NCI-H1930 (cell line): ENCODE results near the gene KRT17.
"Not testable (repeated sequence)": the region's sequence is repeated elsewhere in the genome, so short reads cannot be mapped to it uniquely, and the experiment has no call there.

Source experiments
- DNase-seq, 2 experiments: peaks; one replicate each; lab custom pipeline; 2025; lab: John Stamatoyannopoulos, UW

KRT17 gene

GRCh38 chr17:41593306-41593981 lies 30.9 kb downstream of the KRT17 start:
- no peak for DNase-seq

- DNase-seq, result no peak
Measured at GRCh38 chr17:41592601-41593305, 31.6 kb downstream of the KRT17 start.

DNA sequence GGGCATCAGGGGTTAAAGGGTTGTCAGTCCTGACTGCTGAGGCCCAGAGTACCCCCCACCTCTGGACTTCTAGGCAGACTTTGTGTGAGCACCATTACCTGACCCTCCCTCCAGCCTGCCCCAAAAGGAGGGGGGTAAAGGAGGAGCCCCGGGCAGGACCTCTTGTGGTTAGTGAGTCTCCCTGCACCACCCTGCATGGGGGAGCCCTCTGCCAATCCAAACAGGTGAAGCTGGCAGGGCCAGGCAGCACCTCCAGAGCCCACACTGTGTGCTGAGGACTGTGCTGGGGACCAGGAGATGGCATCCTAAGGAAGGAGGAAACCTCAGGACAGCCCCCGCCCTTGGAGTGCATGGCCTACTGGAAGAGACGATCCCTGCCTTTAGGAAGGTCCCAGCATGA lies 35.1 kb downstream of the KRT17 start:
- no peak for DNase-seq

DNA sequence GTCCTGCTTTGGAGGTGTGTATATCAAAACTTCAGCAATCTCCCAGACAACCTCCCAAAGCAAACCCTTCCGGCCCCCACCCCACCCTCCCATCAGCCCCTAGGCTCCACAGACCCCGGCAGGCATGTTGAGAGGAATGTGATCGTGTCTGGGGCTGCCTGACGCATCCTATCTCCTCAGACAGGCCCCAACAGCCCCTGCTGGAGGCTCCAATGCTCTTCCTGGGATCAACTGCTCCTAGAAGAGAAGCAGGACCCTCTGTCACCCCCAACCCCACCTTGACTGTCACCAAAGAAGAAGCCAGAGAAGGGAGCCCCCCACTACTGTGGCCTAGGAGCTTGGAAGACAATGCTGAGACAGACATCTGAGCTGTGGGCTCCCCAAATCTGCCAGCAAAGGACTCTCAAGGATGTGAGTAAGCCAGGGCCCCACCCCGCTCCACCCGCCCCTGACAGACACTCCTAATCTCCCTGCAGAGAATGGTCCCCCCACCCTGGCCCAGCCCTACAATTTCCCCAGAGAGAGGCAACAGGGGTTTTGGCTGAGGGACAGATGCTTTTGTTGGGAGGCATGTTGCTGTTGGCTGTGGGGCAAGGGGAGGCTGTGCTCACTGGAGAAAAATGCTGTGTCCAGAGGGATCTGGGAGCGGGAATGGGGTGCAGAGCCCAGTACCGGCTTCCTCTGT lies 36.1 kb downstream of the KRT17 start:
- DNase-seq, result no peak

- no peak for DNase-seq
Measured at GRCh38 chr17:41586863-41587495, 37.4 kb downstream of the KRT17 start, which contains the start of gene KRT14. Gene KRT14, minus strand, starts transcription at chr17:41586895. Its CDS starts 61 bp downstream, at chr17:41586834.

GRCh38 chr17:41585301-41586056 lies 38.9 kb downstream of the KRT17 start:
- no peak for DNase-seq

- not testable (repeated sequence) for DNase-seq
Measured at GRCh38 chr17:41584331-41584927, 39.9 kb downstream of the KRT17 start.

- DNase-seq, result no peak
Measured at GRCh38 chr17:41583137-41584127, 40.9 kb downstream of the KRT17 start.

DNA sequence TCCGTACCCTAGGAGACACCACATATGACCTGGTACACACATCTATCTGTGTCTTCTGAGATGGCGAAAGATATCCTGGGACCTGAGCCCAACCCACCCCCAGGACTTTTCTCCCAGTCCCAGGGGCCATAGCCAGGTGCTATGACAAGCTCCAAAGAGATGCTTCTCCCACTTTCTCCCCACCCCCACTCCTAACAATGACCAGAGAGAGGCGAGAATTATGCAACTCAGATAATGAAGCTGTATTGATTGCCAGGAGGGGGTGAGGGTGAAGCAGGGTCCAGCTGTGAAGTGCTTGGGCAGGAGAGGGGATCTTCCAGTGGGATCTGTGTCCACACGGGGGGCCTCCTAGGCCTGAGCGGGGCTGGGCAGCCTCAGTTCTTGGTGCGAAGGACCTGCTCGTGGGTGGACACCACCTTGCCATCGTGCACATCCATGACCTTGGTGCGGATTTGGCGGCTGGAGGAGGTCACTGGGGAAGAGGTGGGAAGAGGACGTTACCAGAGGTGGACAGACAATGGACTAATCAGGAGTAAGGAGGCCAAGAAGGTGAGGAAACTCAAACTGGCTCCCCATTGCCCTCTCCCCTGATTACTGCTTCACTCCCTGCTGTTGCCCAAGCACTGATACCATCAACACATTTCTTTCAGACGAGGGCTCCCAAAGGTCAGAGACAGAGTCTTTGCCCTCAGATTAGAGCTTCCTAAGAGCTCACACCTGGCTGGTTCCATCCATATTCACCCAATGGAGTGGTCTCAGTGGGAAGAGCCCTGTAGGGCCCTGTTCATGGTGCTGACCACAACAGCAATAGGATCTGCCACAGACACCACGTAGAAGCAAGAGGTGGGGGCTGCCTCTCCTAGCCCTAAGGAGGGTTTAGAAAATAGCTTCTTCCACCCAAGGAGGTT lies 42.1 kb downstream of the KRT17 start:
- DNase-seq, result not testable (repeated sequence)

DNA sequence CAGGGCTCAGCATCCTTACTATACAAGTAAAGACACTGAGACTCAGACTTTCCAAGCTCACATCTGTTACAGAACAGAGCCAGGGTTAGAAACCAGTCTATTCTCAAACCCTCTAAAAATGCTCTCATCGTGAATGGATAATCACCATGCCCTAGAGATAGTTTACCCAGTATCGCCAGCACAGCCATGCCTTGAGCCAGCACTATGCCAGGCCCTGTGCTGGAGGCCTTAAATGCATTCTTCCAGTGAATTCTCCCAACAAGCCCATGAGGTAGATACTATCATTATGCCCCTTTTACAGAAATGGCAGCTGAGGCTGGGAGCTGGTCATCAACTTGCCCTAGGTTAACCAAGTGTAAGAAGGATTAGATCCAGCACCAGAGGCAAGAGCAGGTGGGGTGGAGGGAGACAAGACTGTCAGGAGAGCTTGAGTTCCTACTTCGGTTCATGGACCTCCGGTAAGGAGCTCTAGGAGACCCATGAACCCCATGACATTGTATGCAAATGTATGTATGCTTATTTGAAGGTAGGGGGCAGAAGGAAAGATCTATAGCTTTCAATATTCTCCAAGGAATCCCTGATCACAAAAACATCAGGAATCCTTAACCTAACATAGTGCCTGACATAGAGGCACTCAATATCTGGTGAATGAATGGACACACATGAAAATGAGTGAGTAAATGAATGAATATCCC lies 42.9 kb downstream of the KRT17 start:
- no peak for DNase-seq

DNA sequence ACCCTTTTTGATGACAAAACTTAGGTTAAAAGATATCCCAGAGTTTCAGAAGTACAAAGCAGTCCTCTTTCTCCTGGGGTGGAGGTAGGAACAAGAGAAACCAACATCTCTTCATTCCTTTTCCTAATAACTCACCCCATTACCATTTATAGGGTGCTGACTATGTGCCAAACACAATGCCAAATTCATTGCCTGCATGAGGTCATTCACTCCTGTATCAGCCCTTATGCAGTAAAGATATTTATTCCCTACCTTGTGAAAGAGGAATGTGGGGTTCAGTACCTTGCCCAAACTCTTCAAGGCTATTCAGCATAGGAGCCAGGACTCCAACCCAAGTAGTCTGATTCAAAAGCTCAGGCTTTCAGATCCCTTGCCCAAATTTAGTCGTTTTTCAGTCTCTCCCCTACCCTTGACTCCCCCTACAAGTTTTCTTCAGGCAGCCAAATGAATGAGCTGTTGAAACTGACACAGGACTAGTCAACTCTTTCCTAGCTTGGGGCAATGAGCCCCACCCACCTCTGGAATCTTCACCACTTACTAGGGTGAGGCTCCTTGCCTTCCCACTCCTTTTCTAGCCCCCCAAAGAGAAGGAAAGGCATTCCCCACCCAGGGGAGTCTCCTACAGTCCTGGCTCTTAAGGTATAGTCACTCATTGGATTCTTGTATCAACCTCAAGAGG lies 43.5 kb downstream of the KRT17 start:
- no peak for DNase-seq

DNA sequence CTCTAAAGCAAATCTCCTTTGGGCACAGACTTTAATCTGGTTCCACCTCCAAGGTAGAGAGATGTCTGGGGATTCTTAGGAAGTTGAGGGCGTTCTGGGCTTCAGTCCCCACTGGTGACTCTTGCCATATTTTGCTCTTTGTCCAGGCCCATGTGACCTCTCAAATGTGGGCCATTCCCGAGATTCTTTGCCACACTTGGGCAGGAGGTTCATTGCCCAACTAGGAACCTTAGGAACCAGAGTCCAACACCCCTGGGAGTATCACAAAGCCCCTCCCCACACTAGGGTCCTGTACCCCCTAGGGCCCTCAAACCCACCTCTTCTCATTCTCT lies 44.2 kb downstream of the KRT17 start:
- DNase-seq, result no peak

DNA sequence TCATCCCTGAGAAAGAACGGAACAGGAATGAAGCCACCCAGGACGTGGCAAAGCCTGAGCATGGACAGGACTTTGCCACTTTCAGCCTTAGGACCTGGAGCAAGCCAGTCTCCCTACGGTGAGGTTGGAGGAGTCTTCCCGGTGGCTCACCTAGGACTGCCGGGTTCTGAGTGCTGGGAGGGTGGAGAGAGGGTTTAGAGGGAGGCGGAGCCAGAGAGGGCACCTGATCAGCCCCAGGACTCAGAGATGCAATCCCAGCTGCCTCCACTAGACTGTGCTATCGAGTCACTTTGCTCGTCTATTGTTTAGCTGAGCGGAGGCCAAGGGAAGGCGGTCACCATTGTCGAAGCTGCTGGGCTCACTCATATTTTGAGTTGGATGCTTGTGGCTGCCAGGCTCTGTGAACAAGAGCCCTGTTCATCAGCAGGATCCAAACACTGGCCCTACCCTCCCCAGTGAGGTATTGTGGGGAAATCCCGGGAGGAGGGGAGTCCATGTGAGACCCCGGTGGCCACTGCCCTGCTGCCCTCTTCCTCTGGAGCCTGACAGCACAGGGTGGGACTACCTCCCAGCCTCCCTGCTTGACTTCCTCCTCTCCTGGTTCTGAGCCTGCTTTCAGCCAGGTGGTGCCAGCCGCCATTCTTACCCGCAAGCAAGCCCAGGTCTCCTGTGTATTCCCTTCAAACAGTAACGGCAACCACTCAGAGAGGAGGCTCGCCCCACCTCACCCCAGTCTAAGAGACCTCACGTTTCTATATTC lies 44.7 kb downstream of the KRT17 start:
- peak; percentile 63 to 86 for DNase-seq

GRCh38 chr17:41578971-41579370 lies 45.4 kb downstream of the KRT17 start:
- no peak for DNase-seq

DNA sequence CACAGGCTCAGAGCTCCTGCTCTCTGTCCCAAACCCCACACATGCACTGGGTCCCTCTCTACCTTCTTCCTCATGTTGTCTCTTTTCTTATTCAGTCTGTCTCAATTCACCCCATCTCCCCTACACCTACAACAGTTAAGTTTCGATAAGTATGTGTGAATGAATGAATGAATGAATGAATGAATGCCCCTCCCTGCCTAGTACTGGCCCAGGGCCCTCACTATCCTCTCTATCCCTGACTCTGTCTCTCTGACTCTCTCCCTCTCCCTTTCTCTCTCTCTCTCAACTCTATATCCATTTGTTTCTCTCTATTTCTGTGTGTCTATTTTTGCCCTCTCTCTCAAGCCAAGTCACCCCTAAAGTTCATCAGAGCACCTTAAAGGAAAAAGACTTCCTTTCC lies 45.8 kb downstream of the KRT17 start:
- DNase-seq, result no peak

GRCh38 chr17:41576740-41577139 lies 47.6 kb downstream of the KRT17 start:
- DNase-seq, result not testable (repeated sequence)

- DNase-seq, result no peak
Measured at GRCh38 chr17:41575336-41575735, 49.0 kb downstream of the KRT17 start.
